Stimulated activated naive CD8-positive, alpha-beta T cell treated with anti-CD3 and anti-CD28 coated beads, Interleukin-15, Interleukin-2, amounts not matched to agents 100 ng/mL and 50 ng/mL, for 24 hours (primary cell): ENCODE results near the gene ZMYND11.
"Not testable (repeated sequence)": the region's sequence is repeated elsewhere in the genome, so short reads cannot be mapped to it uniquely, and the experiment has no call there.

Experiments
- H3K27ac Mint-ChIP-seq: one replicate; pipeline ENCODE4 v1.8.0; 2021; ENCODE audit warnings: mild to moderate bottlenecking, mixed read lengths
- H3K27me3 Mint-ChIP-seq: one replicate; pipeline ENCODE4 v1.8.0; 2021; ENCODE audit warnings: mixed read lengths
- H3K36me3 Mint-ChIP-seq: one replicate; pipeline ENCODE4 v1.8.0; 2021; ENCODE audit warnings: low read depth, mixed read lengths
- H3K4me1 Mint-ChIP-seq: one replicate; pipeline ENCODE4 v1.8.0; 2021; ENCODE audit warnings: low read depth, mixed read lengths
- H3K4me3 Mint-ChIP-seq: one replicate; pipeline ENCODE4 v1.8.0; 2021; ENCODE audit warnings: mild to moderate bottlenecking, mixed read lengths
- H3K9me3 Mint-ChIP-seq: one replicate; pipeline ENCODE4 v1.8.0; 2021; ENCODE audit warnings: mixed read lengths

The ZMYND11 gene

DNA sequence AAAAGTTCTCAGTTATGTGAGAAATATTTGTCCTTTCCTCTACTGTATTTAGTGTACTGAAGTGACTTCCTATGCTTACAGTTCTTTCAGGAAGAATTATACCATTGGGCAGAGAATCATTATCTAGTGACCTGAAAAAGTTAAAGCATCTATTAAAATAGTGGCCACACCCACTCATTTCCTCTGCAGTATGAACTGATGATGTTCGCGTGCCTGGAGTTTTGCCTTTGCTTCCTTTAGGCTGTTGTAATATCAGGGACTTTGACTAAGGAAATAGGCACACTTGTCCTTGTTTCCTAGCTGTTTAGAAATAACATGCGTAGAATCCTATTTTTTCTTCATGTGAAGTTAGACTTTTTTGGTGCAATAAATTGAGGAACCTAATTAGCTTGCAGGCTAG lies 100.7 kb downstream of the ZMYND11 start:
- H3K4me3 Mint-ChIP-seq = no peak overlapping the region
- no peaks in the 10 kb centered on the region for H3K27me3 Mint-ChIP-seq
- H3K27ac Mint-ChIP-seq = no peak overlapping the region
- H3K36me3 Mint-ChIP-seq = peaks cover 22% of the 10 kb centered on the region
- H3K9me3 Mint-ChIP-seq = no peaks in the 10 kb centered on the region
- H3K4me1 Mint-ChIP-seq = no peaks in the 10 kb centered on the region

DNA sequence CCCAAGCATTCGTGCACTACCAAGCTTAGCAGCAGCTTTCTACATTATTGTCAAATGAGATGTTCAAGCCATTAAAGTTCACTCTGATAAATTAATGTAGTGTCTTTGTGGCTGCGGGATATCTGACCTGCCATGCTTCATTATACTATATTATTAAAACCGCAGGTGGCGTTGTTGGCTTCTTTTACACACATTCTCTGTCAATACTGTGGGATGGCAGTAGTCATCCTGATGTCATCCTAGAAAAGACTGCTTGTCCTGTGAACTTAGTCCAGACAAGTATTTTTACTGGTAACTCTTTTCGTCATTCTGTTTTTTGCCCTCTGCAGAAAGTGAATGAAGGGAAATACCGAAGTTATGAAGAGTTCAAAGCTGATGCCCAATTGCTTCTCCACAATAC lies 103.9 kb downstream of the ZMYND11 start:
- H3K9me3 Mint-ChIP-seq = no peaks in the 10 kb centered on the region
- no peaks in the 10 kb centered on the region for H3K27me3 Mint-ChIP-seq
- no peak overlapping the region for H3K27ac Mint-ChIP-seq
- no peak overlapping the region for H3K4me3 Mint-ChIP-seq
- H3K4me1 Mint-ChIP-seq = no peaks in the 10 kb centered on the region
- H3K36me3 Mint-ChIP-seq = peaks cover 15% of the 10 kb centered on the region

DNA sequence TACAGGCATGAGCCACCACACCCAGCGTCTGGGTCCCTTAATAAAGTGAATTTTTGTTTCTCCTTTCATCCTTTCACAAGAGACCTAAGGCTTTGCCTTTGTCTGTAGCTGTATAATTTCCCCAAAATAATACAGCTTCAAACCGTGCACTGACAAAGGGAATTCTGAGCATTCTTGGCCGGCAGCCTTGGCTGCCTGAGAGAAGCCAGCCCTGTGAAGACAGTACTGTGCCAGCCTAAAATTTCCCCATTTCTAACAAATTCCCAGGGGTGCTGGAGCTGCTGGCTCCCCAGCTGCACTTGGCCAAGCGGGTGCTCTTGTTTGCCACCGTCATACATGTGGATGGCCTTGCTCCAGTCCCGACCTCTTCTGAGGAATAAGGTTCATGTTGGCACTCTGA lies 106.2 kb downstream of the ZMYND11 start:
- Mint-ChIP-seq H3K27ac (no peak overlapping the region), H3K9me3 (no peaks in the 10 kb centered on the region), H3K4me1 (no peaks in the 10 kb centered on the region), H3K4me3 (no peak overlapping the region), H3K27me3 (no peaks in the 10 kb centered on the region), H3K36me3 (peaks cover 26% of the 10 kb centered on the region)

DNA sequence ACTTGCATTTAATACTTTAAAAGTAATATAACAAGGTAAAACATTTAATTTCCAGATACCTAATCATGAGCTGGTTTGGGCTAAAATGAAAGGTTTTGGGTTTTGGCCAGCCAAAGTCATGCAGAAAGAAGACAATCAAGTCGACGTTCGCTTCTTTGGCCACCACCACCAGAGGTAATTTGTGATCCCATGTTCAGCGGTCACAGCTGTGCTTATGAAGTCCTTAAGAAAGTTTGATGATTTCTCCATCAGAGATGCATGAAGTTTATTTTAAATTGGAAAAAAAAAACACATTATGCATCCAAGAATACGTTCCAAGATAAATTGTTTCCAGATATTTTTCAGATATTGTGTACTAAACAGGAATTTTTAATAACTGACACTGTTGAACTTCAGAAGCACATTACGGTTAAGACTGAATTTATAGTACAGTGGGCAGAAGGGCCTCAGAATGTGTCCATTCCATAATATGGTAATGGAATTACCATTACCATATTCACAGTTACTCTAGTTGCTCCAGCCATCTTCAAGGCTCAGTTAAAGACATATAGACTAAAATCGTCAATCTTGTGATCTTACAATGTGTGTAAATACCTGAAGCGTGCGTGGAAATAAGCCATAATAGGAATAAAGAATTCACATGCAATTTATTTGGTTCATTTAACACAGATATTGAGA lies 106.8 kb downstream of the ZMYND11 start:
- H3K9me3 Mint-ChIP-seq = no peaks in the 10 kb centered on the region
- peaks cover 28% of the 10 kb centered on the region for H3K36me3 Mint-ChIP-seq
- no peaks in the 10 kb centered on the region for H3K27me3 Mint-ChIP-seq
- no peak overlapping the region for H3K27ac Mint-ChIP-seq
- no peak overlapping the region for H3K4me3 Mint-ChIP-seq
- no peaks in the 10 kb centered on the region for H3K4me1 Mint-ChIP-seq

DNA sequence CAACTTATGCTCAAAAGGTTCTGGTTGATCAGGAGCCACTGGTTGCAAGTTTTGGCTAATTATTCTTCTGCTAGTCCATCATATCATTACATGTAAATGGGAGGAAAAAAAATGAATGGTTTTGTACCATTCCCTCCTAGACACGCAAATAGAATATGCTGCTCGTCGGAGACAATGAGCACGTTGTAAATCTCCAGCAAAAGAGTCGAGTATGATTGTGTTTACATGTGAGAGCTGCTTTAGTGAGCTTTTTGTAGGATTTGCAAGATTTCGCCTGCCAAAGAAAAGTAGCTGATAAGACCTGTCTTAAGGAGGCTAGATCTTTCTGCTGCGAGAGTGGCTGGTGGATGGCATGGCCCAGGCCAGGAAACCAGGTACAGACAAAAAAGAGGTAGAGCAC lies 109.0 kb downstream of the ZMYND11 start:
- H3K36me3 Mint-ChIP-seq = peaks cover 46% of the 10 kb centered on the region
- H3K4me1 Mint-ChIP-seq = no peaks in the 10 kb centered on the region
- no peak overlapping the region for H3K27ac Mint-ChIP-seq
- no peaks in the 10 kb centered on the region for H3K9me3 Mint-ChIP-seq
- no peak overlapping the region for H3K4me3 Mint-ChIP-seq
- H3K27me3 Mint-ChIP-seq = no peaks in the 10 kb centered on the region

DNA sequence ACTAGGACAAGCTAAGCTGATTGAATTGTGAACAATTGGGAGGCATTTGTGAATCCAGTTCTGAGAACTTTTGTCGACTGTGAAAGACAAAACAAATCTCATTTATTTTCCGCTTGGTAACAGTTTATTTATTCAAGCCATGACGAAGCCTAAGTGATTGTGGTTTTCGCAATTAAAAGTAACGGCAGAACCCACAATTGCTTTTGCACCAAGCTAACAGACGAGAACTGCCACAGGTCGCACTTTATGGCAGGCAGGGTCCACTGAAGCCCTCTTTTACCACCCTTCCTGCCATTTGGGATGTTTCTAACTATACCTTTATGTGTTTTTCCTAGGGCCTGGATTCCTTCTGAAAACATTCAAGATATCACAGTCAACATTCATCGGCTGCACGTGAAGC lies 111.2 kb downstream of the ZMYND11 start:
- Mint-ChIP-seq H3K27me3 (no peaks in the 10 kb centered on the region), H3K27ac (no peak overlapping the region), H3K4me3 (no peak overlapping the region), H3K36me3 (peaks cover 56% of the 10 kb centered on the region), H3K4me1 (no peaks in the 10 kb centered on the region), H3K9me3 (no peaks in the 10 kb centered on the region)

DNA sequence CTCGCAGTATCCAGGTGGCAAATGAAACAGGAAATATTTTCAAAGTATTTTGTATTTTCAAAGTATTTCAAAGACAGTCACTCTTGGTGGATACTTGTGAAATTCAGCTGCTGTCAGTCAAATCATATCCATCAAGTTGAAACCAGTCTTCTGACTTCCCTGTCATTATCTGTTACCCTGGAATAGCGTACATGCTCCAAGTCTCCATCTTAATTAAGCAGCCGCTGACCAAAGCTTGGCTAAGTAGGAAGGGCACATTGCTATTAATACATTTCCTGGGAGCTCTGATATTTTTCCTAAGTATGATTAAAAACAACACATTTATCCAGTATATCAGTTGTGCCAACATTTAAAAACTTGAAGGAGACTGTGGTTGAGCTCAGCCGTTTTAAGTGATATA lies 112.2 kb downstream of the ZMYND11 start:
- no peak overlapping the region for H3K4me3 Mint-ChIP-seq
- H3K4me1 Mint-ChIP-seq = no peaks in the 10 kb centered on the region
- H3K36me3 Mint-ChIP-seq = peaks cover 67% of the 10 kb centered on the region
- no peaks in the 10 kb centered on the region for H3K27me3 Mint-ChIP-seq
- no peaks in the 10 kb centered on the region for H3K9me3 Mint-ChIP-seq
- no peak overlapping the region for H3K27ac Mint-ChIP-seq

DNA sequence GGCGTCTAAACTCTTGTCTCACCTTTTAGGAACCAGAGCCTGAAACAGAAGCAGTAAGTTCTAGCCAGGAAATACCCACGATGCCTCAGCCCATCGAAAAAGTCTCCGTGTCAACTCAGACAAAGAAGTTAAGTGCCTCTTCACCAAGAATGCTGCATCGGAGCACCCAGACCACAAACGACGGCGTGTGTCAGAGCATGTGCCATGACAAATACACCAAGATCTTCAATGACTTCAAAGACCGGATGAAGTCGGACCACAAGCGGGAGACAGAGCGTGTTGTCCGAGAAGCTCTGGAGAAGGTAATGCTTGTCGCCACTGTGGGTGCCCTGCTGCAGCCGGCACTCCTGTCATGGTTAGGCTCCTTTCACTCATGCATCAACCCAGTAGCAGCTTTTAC lies 113.1 kb downstream of the ZMYND11 start:
- Mint-ChIP-seq H3K27me3 (no peaks in the 10 kb centered on the region), H3K36me3 (peaks cover 70% of the 10 kb centered on the region), H3K4me3 (no peak overlapping the region), H3K27ac (no peak overlapping the region), H3K9me3 (no peaks in the 10 kb centered on the region), H3K4me1 (no peaks in the 10 kb centered on the region)

DNA sequence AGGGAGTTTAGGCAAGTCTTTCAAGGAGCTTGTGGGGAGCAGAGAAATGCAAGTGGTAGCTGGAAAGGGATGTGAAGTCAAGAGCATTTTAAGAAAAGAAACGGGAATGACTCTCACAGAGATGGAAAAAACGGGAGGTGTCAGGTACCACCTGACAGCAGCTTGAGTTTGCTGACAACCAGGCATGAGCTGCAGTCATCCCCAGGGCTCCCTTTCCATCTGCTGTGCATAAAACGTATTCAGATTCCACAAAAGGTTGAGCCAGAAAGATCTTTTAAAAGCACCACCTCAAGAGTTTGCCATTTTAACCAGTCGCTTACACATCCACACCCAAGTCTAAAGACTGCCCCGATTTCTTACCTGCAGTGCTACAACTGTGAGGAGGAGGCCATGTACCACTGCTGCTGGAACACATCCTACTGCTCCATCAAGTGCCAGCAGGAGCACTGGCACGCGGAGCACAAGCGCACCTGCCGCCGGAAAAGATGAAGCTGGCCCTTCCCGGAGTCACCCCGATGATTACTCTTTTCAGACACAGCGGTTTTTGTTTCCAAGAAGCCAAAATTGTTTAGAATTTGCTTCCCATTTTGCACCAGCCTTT lies 116.8 kb downstream of the ZMYND11 start:
- Mint-ChIP-seq H3K36me3 (peaks cover 56% of the 10 kb centered on the region), H3K27ac (no peak overlapping the region), H3K4me3 (no peak overlapping the region), H3K9me3 (no peaks in the 10 kb centered on the region), H3K4me1 (no peaks in the 10 kb centered on the region), H3K27me3 (no peaks in the 10 kb centered on the region)

DNA sequence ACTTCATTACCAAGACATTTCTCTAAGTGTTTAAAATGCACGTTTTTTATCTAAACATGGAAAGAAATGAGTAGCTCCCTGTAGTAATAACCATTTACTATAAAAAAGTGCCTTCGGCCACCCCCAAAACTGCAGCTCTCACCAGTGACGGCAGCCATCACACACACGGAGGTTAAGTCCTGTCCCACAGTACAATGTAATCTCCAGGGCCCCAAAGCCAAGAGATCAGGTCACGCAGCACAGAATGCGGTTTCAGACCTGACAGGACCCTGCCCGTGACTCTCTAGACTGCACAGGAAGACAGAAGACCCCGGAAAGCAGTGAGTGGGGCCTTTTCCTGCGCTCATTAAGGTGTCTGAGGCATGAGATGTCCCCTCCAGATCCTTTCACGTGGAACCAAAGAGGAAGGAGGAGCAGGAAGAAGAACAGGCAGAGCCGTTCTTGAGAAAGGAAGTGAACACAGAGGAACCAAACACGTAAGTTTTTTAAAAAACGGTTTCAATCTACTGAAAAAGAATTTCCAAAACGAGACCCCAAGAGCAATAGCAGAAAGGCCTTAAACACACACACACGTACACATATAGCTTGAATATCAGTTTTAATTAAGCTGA lies 125.7 kb downstream of the ZMYND11 start:
- no peaks in the 10 kb centered on the region for H3K4me1 Mint-ChIP-seq
- H3K9me3 Mint-ChIP-seq = no peaks in the 10 kb centered on the region
- no peak overlapping the region for H3K4me3 Mint-ChIP-seq

DNA sequence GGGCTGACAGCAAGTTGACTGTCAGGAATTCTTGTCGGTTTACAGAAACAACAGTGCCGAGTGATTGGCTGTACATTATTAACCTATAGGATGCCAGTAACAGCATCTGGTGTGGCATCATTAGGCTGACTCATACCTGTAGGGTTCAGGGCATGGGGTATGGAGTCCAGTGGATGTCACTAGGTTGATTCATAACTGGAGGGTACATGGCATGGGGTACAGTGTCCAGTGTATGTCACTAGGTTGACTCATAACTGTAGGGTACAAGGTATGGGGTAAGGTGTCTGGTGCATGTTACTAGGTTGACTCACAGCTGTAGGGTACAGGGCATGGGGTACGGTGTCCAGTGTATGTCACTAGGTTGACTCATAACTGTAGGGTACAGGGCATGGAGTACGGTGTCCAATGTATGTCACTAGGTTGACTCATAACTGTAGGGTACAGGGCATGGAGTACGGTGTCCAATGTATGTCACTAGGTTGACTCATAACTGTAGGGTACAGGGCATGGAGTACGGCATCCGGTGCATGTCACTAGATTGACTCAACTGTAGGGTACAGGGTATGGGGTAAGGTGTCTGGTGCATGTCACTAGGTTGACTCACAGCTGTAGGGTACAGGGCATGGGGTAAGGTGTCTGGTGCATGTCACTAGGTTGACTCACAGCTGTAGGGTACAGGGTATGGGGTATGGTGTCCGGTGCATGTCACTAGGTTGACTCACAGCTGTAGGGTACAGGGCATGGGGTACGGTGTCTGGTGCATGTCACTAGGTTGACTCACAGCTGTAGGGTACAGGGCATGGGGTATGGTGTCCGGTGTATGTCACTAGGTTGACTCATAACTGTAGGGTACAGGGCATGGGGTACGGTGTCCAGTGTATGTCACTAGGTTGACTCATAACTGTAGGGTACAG lies 129.2 kb downstream of the ZMYND11 start:
- H3K9me3 Mint-ChIP-seq, H3K27ac Mint-ChIP-seq, H3K36me3 Mint-ChIP-seq, H3K27me3 Mint-ChIP-seq, H3K4me3 Mint-ChIP-seq, H3K4me1 Mint-ChIP-seq: not testable (repeated sequence)

More for the DNA sequence above, 125.7 kb downstream of the ZMYND11 start:
- Mint-ChIP-seq H3K36me3 (no peaks in the 10 kb centered on the region), H3K27ac (no peak overlapping the region), H3K27me3 (no peaks in the 10 kb centered on the region)

DNA sequence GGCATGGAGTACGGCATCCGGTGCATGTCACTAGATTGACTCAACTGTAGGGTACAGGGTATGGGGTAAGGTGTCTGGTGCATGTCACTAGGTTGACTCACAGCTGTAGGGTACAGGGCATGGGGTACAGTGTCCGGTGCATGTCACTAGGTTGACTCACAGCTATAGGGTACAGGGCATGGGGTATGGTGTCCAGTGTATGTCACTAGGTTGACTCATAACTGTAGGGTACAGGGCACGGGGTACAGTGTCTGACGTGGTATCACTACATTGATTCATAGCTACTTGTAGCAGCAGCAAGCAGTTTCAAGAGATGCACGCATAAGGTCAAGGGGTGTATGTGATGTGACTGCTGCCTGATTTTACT lies 129.8 kb downstream of the ZMYND11 start:
- not testable (repeated sequence) for H3K4me3 Mint-ChIP-seq, H3K27me3 Mint-ChIP-seq, H3K9me3 Mint-ChIP-seq

DNA sequence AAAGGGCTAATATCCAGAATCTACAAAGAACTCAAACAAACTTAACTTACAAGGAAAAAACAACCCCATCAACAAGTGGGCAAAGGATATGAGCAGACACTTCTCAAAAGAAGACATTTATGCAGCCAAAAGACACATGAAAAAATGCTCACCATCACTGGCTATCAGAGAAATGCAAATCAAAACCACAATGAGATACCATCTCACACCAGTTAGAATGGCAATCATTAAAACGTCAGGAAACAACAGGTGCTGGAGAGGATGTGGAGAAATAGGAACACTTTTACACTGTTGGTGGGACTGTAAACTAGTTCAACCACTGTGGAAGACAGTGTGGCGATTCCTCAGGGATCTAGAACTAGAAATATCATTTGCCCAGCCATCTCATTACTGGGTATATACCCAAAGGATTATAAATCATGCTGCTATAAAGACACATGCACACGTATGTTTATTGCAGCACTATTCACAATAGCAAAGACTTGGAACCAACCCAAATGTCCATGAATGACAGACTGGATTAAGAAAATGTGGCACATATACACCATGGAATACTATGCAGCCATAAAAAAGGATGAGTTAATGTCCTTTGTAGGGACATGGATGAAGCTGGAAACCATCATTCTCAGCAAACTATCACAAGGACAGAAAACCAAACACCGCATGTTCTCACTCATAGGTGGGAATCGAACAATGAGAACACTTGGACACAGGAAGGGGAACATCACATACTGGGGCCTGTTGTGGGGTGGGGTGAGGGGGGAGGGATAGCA lies 130.7 kb downstream of the ZMYND11 start:
- H3K27ac Mint-ChIP-seq, H3K4me1 Mint-ChIP-seq, H3K4me3 Mint-ChIP-seq, H3K36me3 Mint-ChIP-seq, H3K9me3 Mint-ChIP-seq, H3K27me3 Mint-ChIP-seq: not testable (repeated sequence)

More for the DNA sequence above, 129.8 kb downstream of the ZMYND11 start:
- H3K36me3 Mint-ChIP-seq, H3K4me1 Mint-ChIP-seq, H3K27ac Mint-ChIP-seq: not testable (repeated sequence)

DNA sequence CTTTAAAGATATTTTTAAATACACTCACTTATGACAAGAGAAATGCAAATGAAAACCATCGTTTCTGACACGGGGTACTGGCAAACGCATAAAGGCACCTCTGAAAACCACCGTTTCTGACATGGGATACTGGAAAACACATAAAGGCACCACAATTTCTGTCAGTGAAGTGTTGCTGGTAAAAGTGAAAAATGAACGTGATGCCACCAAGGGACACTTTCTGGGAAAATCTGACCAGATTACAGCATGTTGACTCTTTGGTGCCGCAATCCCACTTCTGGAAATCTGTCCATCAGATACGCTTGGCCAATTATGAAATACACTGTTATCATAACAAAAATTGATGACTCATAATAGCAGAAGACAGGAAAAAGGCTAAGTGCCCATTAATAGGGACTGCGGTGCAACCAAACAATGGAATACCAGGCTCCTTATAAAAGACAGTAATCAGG lies 131.7 kb downstream of the ZMYND11 start:
- Mint-ChIP-seq H3K4me1 (no peaks in the 10 kb centered on the region), H3K4me3 (no peak overlapping the region), H3K9me3 (no peaks in the 10 kb centered on the region), H3K27me3 (no peaks in the 10 kb centered on the region), H3K27ac (no peak overlapping the region), H3K36me3 (no peaks in the 10 kb centered on the region)
